Chondrocyte (in vitro differentiated cells): Measurements from ENCODE around the gene TRPM3. TPM values are rescaled to one million over a fixed set of nuclear protein-coding genes. Genes with fewer than 3 reads are reported as not detected.

Experiments
- DNase-seq: peaks from one replicate; pipeline ENCODE4 v3.0.0; 2021; ENCODE audit warnings: mixed read lengths, low spot score
- H3K27ac Mint-ChIP-seq: one replicate; pipeline ENCODE4 v1.8.0; 2021; ENCODE audit warnings: mild to moderate bottlenecking, moderate library complexity, mixed read lengths; ENCODE audit not compliant: unreplicated experiment
- H3K27me3 Mint-ChIP-seq: 2 replicates; pipeline ENCODE4 v1.8.0; 2021; ENCODE audit warnings: low read depth, mixed read lengths
- H3K36me3 Mint-ChIP-seq: 2 replicates; pipeline ENCODE4 v1.8.0; 2021; ENCODE audit warnings: low read depth, mixed read lengths
- H3K4me1 Mint-ChIP-seq: 2 replicates; pipeline ENCODE4 v1.8.0; 2021; ENCODE audit warnings: low read depth, mild to moderate bottlenecking, mixed read lengths
- H3K4me3 Mint-ChIP-seq: one replicate; pipeline ENCODE4 v1.8.0; 2021; ENCODE audit warnings: mild to moderate bottlenecking, moderate library complexity, mixed read lengths; ENCODE audit not compliant: unreplicated experiment
- H3K9me3 Mint-ChIP-seq: 2 replicates; pipeline ENCODE4 v1.8.0; 2021; ENCODE audit warnings: low read depth, mixed read lengths
- total RNA-seq: library from RNA; stranded (reverse); gene quantifications from 3 replicates; pipeline ENCODE4 v1.2.1, GENCODE V29; 2021
- TF ChIP-seq, protein P1 (sequence below): fragments of 200-600 bp; sonication (generic); IDR thresholded peaks from 2 replicates; pipeline ENCODE4 v1.5.0; 2021; ENCODE audit warnings: antibody characterized with exemption, mild to moderate bottlenecking, moderate library complexity

The TRPM3 gene
- total RNA-seq, 1 donor from 2014 or later = not detected

DNA sequence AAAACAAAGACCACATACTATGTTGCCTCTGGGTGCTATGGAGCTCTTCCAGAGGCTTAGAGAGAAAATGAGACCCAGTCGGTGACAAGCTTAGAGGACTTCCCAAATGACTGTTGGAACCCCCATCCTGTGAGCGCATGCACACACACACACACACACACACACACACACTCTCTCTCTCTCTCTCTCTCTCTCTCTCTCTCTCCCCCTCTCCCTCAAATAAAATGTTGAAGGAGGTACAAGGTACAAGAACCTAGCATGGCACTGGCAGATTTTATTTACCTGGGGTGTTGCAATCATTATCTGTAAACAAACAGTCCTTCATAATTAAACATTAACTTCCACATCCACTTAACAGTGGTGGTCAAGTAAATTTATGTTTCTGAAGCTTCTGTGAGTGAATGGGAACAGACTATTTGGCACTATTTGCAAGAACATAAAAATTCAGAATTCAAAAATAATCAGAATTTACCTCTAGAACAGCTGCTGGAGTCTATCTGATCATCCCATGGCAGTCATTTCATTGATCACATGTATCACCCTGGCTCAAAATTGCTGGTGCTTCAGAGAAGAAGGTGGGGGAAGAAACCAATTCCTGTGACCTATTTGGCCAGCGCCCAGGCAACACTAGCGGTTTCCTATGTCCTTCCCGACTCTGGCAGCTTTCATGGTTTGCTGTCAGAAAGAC lies 24.9 kb downstream of the TRPM3 start:
- H3K9me3 Mint-ChIP-seq = peaks cover 6% of the 10 kb centered on the region
- no peak overlapping the region for H3K4me3 Mint-ChIP-seq
- no peak for DNase-seq
- no peak overlapping the region for H3K27ac Mint-ChIP-seq
- no peaks in the 10 kb centered on the region for H3K36me3 Mint-ChIP-seq
- peaks cover 22% of the 10 kb centered on the region for H3K27me3 Mint-ChIP-seq
- TF ChIP-seq, protein P1, sequence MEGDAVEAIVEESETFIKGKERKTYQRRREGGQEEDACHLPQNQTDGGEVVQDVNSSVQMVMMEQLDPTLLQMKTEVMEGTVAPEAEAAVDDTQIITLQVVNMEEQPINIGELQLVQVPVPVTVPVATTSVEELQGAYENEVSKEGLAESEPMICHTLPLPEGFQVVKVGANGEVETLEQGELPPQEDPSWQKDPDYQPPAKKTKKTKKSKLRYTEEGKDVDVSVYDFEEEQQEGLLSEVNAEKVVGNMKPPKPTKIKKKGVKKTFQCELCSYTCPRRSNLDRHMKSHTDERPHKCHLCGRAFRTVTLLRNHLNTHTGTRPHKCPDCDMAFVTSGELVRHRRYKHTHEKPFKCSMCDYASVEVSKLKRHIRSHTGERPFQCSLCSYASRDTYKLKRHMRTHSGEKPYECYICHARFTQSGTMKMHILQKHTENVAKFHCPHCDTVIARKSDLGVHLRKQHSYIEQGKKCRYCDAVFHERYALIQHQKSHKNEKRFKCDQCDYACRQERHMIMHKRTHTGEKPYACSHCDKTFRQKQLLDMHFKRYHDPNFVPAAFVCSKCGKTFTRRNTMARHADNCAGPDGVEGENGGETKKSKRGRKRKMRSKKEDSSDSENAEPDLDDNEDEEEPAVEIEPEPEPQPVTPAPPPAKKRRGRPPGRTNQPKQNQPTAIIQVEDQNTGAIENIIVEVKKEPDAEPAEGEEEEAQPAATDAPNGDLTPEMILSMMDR = no peak
- H3K4me1 Mint-ChIP-seq = no peaks in the 10 kb centered on the region

DNA sequence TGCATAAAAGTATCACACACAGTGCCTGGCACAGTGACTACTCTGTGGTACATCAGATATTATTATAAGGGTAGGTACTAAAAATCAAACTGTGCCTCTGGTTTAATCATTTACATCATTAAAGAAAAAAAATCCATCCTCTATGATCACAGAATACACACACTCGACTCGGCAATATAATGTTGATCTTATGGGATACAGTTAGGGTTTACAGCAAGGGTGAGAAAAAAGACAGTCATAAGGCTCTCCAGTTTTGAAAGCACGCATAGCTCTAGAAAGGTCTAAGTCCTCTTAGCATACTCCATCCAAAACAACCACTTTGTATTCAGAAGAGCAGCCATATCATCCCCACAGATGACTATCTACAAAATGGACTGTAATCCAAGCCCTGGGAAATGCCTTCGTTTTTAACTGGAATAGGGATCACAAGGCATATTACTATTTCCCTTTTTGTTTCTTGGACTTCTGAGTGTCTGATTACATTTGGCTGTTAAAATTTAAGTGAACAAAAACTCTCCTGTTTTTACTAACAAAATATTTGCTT lies 26.6 kb downstream of the TRPM3 start:
- Mint-ChIP-seq H3K9me3 (peaks cover 6% of the 10 kb centered on the region), H3K4me3 (no peak overlapping the region), H3K36me3 (no peaks in the 10 kb centered on the region), H3K27ac (no peak overlapping the region), H3K27me3 (peaks cover 16% of the 10 kb centered on the region), H3K4me1 (no peaks in the 10 kb centered on the region)
- DNase-seq = no peak
- TF ChIP-seq, protein P1 = no peak

DNA sequence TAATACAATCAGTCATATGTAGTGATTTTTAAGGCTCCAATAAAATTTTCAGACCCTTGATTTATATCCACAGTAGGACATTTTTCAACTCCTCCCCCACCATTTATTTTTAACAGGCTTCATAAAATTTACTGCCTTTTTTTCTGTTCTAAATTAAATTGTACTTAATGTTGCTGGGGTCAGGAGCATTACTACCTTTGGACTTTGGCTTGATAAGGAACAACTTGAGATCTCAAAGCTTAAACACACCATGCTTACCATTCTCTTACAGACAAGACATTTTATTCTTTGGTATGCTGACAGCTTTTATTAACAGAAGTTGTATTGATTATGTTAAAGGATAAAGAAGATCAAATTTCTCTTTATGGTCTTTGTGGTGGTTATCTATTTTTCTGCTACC lies 30.5 kb downstream of the TRPM3 start:
- no peak overlapping the region for H3K4me3 Mint-ChIP-seq
- peaks cover 6% of the 10 kb centered on the region for H3K9me3 Mint-ChIP-seq
- H3K4me1 Mint-ChIP-seq = no peaks in the 10 kb centered on the region
- TF ChIP-seq, protein P1 = no peak
- H3K36me3 Mint-ChIP-seq = no peaks in the 10 kb centered on the region
- peaks cover 13% of the 10 kb centered on the region for H3K27me3 Mint-ChIP-seq
- no peak for DNase-seq
- H3K27ac Mint-ChIP-seq = no peak overlapping the region

DNA sequence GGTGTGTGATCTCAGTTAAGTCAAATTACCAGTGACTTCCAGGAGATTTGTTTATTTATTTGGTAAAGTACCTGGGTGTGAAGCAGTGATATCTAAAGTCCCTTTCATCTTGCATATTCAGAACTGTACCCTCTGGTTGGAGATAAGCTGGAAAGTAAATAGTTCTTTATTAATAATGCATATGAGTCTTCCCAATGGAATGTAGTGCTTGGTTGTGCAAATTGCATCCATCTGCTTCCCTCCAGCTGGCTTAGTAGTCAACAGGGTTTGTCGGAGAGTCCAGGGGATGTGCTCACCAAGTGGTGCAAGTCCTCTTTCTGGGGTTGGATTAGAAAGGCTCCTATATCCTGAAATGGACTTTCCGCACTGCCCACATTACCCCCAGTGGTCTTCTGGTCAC lies 42.0 kb downstream of the TRPM3 start:
- Mint-ChIP-seq H3K9me3 (peaks cover 14% of the 10 kb centered on the region), H3K27me3 (no peaks in the 10 kb centered on the region), H3K4me1 (no peaks in the 10 kb centered on the region), H3K27ac (no peak overlapping the region), H3K36me3 (no peaks in the 10 kb centered on the region), H3K4me3 (no peak overlapping the region)
- no peak for DNase-seq
- TF ChIP-seq, protein P1 = no peak

- no peak overlapping the region for H3K27ac Mint-ChIP-seq
- H3K4me1 Mint-ChIP-seq = no peaks in the 10 kb centered on the region
- peaks cover 11% of the 10 kb centered on the region for H3K9me3 Mint-ChIP-seq
- no peak overlapping the region for H3K4me3 Mint-ChIP-seq
- DNase-seq = no peak
- TF ChIP-seq, protein P1 = no peak
- H3K27me3 Mint-ChIP-seq = peaks cover 2% of the 10 kb centered on the region
- no peaks in the 10 kb centered on the region for H3K36me3 Mint-ChIP-seq
These were observed 45.3 kb downstream of the TRPM3 start for GRCh38 chr9:71076096-71076495.
